ENCODE data around the gene TAOK3. TPM values are rescaled to one million over a fixed set of nuclear protein-coding genes. Genes with fewer than 3 reads are reported as not detected.

The TAOK3 gene
- total and polyA plus RNA-seq, 9 of the 15 experiments (the other 6 are each of a cell fraction or from before 2014, with no cell fraction given): 24.3 to 83.5 (median 47.1) TPM

GRCh38 chr12:118376089-118377020 is 3.6 kb upstream of the TAOK3 start, which contains the start of gene SUDS3:
TSS of gene SUDS3 (plus strand) at chr12:118376555. CDS start at chr12:118376692, 137 bp downstream.
- H3K27me3 ChIP-seq (ENCODE audit: control insufficient read depth in 2 of 2, insufficient read depth in 2 of 2, low read length in 2 of 2): no peaks in the 10 kb centered on the region
- H3K79me2 ChIP-seq (ENCODE audit: control insufficient read depth, insufficient read depth, low read length): peaks cover 50% of the 10 kb centered on the region
- H3K4me2 ChIP-seq (ENCODE audit: insufficient read depth, low read length): peak within 1 kb of the TSS; percentile 94
- H3K27ac ChIP-seq (ENCODE audit: extremely low read depth, low read depth, low read length): peak within 1 kb of the TSS; percentile 96
- peaks cover 14% of the 10 kb centered on the region; the same call in 2 of the 3 replicates for H3K36me3 ChIP-seq (ENCODE audit: control insufficient read depth, insufficient read depth, low read length)
- peak; percentile 78 to 92 (median 84) for DNase-seq (ENCODE audit: extremely low read depth in 1 of 4, low spot score in 3 of 4)
- no peaks in the 10 kb centered on the region for H3K9me1 ChIP-seq (ENCODE audit: control insufficient read depth, insufficient read depth, low read length)
- ATAC-seq: peak; percentile 13
- POLR2A ChIA-PET: interaction anchor here (0.6 to 2.1 kb wide), 23 partner anchors 9 to 1291 kb away, joined by 3 to 14 read pairs (median 3); partner anchors contain the start of gene VSIG10
- H2AFZ ChIP-seq (ENCODE audit: low read depth, low read length): peak within 1 kb of the TSS; percentile 100
- intact Hi-C loops (cut with micrococcal nuclease): loop anchor here (1.0 to 5.0 kb wide), 4 partner anchors 77 to 499 kb away; no protein-coding TSS in a partner anchor
- peaks cover 6% of the 10 kb centered on the region for H4K20me1 ChIP-seq (replicated peaks; ENCODE audit: control insufficient read depth, insufficient read depth, low read length)
- H3K9me3 ChIP-seq (replicated peaks; ENCODE audit: control insufficient read depth, insufficient read depth, low read depth, low read length): no peaks in the 10 kb centered on the region
- FAIRE-seq: peak; percentile 82
- CTCF ChIA-PET (ENCODE audit: low intra/inter-chr PET ratio): interaction anchor here (0.6 to 4.6 kb wide), 8 partner anchors 26 to 499 kb away, joined by 3 to 62 read pairs (median 5); no protein-coding TSS in a partner anchor
- H3K4me3 ChIP-seq: peak within 1 kb of the TSS; percentile 88
- peaks cover 11 to 24% of the 10 kb centered on the region in 2 experiments; a peak in 4 of 5 replicates for H3K4me1 ChIP-seq (replicated peaks in 1 of 2; ENCODE audit: control insufficient read depth in 2 of 2, insufficient read depth in 2 of 2, low read length in 2 of 2)
- under 1% methylated on average over 66 of the region's 102 CpGs for WGBS (ENCODE audit: insufficient coverage, low coverage, missing lambda C conversion rate)
- in situ Hi-C loops (cut with MboI): loop anchor here (5.0 kb wide), 1 partner anchor 254 kb away; no protein-coding TSS in a partner anchor
- H3K9ac ChIP-seq (ENCODE audit: insufficient read depth in 1 of 2, low read depth in 2 of 2, low read length in 2 of 2): peak within 1 kb of the TSS; percentile 89 to 95
- no TSS peak for BruUV-seq (replicated peaks)
- TF ChIP-seq TCF7L2 (IDR thresholded peaks at IDR 0.05; ENCODE audit: low read depth, low read length) (no peak), CGGBP1 (CRISPR knock-in tag; IDR thresholded peaks at IDR 0.05) (no peak), CBX1 (IDR thresholded peaks at IDR 0.05; ENCODE audit: low read depth) (no peak), PYGO2 (tag; IDR thresholded peaks at IDR 0.05) (no peak), BRF2 (IDR thresholded peaks at IDR 0.05; ENCODE audit: borderline replicate concordance, insufficient read depth, insufficient read length) (no peak), ZNF184 (CRISPR knock-in tag; IDR thresholded peaks at IDR 0.05) (no peak), BRD4 (IDR thresholded peaks at IDR 0.05) (peak; percentile 73; the same call in 1 of the 2 replicates), RNF2 (IDR thresholded peaks at IDR 0.05) (no peak), TFAP4 (CRISPR knock-in tag; IDR thresholded peaks at IDR 0.05; ENCODE audit: borderline replicate concordance) (peak; percentile 73; the same call in 1 of the 2 replicates), E2F8 (IDR thresholded peaks at IDR 0.05; ENCODE audit: low read depth, partially characterized antibody) (peak; percentile 82), ZNF263 (CRISPR knock-in tag; IDR thresholded peaks at IDR 0.05; ENCODE audit: borderline replicate concordance) (0 out of 2 replicates have a peak, but pooled peaks have one; percentile 19), ZEB2 (IDR thresholded peaks at IDR 0.05) (no peak), ZNF586 (CRISPR knock-in tag; conservative IDR thresholded peaks at IDR 0.05) (no peak)

Measured in K562 (cell line).